RWPE2 (cell line): Measurements from ENCODE around the gene MPPE1.

Experiments
- ATAC-seq: fragments of 200-7000 bp; cut with Tn5 transposase; 3 replicates; pipeline ENCODE4 v1.9.1; 2021; ENCODE audit warnings: low read depth
- DNase-seq: peaks from one replicate; pipeline ENCODE4 v3.0.0-alpha.2; 2020; ENCODE audit warnings: low spot score
- H3K27ac ChIP-seq: fragments of 450-650 bp; 2 replicates; pipeline ENCODE4 v1.5.1; 2017; ENCODE audit warnings: mild to moderate bottlenecking; ENCODE audit not compliant: poor library complexity, severe bottlenecking
- H3K27me3 ChIP-seq: fragments of 250-450 bp; sonication (Bioruptor Pico); 2 replicates; pipeline ENCODE4 v1.5.1; 2021; ENCODE audit warnings: mild to moderate bottlenecking, moderate library complexity; ENCODE audit not compliant: insufficient read depth, poor library complexity, severe bottlenecking
- H3K36me3 ChIP-seq: fragments of 250-450 bp; sonication (Bioruptor Pico); 2 replicates; pipeline ENCODE4 v1.5.1; 2020; ENCODE audit warnings: low read depth, mild to moderate bottlenecking, moderate library complexity
- H3K4me1 ChIP-seq: fragments of 250-450 bp; sonication (Bioruptor Pico); 2 replicates; pipeline ENCODE4 v1.5.1; 2021; ENCODE audit warnings: mild to moderate bottlenecking, moderate library complexity; ENCODE audit not compliant: insufficient read depth, poor library complexity, severe bottlenecking
- H3K4me3 ChIP-seq: fragments of 250-450 bp; sonication (Bioruptor Pico); 2 replicates; pipeline ENCODE4 v1.5.1; 2021; ENCODE audit warnings: mild to moderate bottlenecking, moderate library complexity; ENCODE audit not compliant: severe bottlenecking
- H3K9me3 ChIP-seq: fragments of 250-450 bp; sonication (Bioruptor Pico); 2 replicates; pipeline ENCODE4 v1.5.1; 2021; ENCODE audit warnings: mild to moderate bottlenecking, moderate library complexity; ENCODE audit not compliant: severe bottlenecking
- CTCF ChIP-seq: fragments of 450-650 bp; IDR thresholded peaks from one replicate; pipeline ENCODE4 v1.5.1; 2017; ENCODE audit warnings: mild to moderate bottlenecking, moderate library complexity; ENCODE audit not compliant: poor library complexity, severe bottlenecking

MPPE1 gene

GRCh38 chr18:11908182-11909060 is at the start of gene MPPE1:
TSS of gene MPPE1 (minus strand) at chr18:11908317. CDS start at chr18:11897264, 11,053 bp downstream.
- Histone ChIP-seq H3K36me3 (peaks cover 6% of the 10 kb centered on the region), H3K4me1 (peaks cover 9% of the 10 kb centered on the region), H3K27me3 (no peaks in the 10 kb centered on the region), H3K4me3 (peak within 1 kb of the TSS; percentile 60), H3K27ac (peak within 1 kb of the TSS; percentile 62), H3K9me3 (no peaks in the 10 kb centered on the region)
- ATAC-seq = peak; percentile 79
- DNase-seq = peak; percentile 79
- TF ChIP-seq CTCF = no peak

- Histone ChIP-seq H3K27me3 (no peaks in the 10 kb centered on the region), H3K27ac (no peak overlapping the region), H3K4me1 (peaks cover 22% of the 10 kb centered on the region), H3K36me3 (no peaks in the 10 kb centered on the region), H3K9me3 (peaks cover 11% of the 10 kb centered on the region), H3K4me3 (no peak overlapping the region)
- no peak for TF ChIP-seq CTCF
- ATAC-seq = no peak
- no peak for DNase-seq
Observed at GRCh38 chr18:11957636-11958035, 49.5 kb upstream of the MPPE1 start.

- TF ChIP-seq CTCF = no peak
- H3K4me3 ChIP-seq = no peak overlapping the region
- no peaks in the 10 kb centered on the region for H3K36me3 ChIP-seq
- no peak overlapping the region for H3K27ac ChIP-seq
- H3K9me3 ChIP-seq = peaks cover 11% of the 10 kb centered on the region
- ATAC-seq = no peak
- DNase-seq = no peak
- peaks cover 16% of the 10 kb centered on the region for H3K4me1 ChIP-seq
- no peaks in the 10 kb centered on the region for H3K27me3 ChIP-seq
Observed at GRCh38 chr18:11956371-11957308, 48.5 kb upstream of the MPPE1 start.

GRCh38 chr18:11955239-11956029 is 47.3 kb upstream of the MPPE1 start:
- DNase-seq = no peak
- ATAC-seq = peak; percentile 63; the same call in 2 of the 3 replicates
- no peak for TF ChIP-seq CTCF

More at GRCh38 chr18:11955239-11956029, 47.3 kb upstream of the MPPE1 start:
- peaks cover 16% of the 10 kb centered on the region for H3K4me1 ChIP-seq
- peak overlapping the region; percentile 74 for H3K27ac ChIP-seq
- no peaks in the 10 kb centered on the region for H3K27me3 ChIP-seq
- peaks cover 11% of the 10 kb centered on the region for H3K9me3 ChIP-seq
- H3K4me3 ChIP-seq = no peak overlapping the region
- no peaks in the 10 kb centered on the region for H3K36me3 ChIP-seq
